Esophagus squamous epithelium (tissue), 5 donors: ENCODE results near the gene ACSS2. TPM values are rescaled to one million over a fixed set of nuclear protein-coding genes. Genes with fewer than 3 reads are reported as not detected.

Experiments used
- DNase-seq: peaks from one replicate; lab custom pipeline; 2025; lab: John Stamatoyannopoulos, UW
- H3K27ac ChIP-seq, 4 donors: fragments of 200-600 bp; sonication (generic); one replicate each; pipeline ENCODE4 v1.5.1; 2016 to 2019; ENCODE audit warnings: mild to moderate bottlenecking in 1 of 4
- H3K27me3 ChIP-seq, 4 donors: fragments of 200-600 bp; sonication (generic); 1 replicate in 3 of 4; 2 replicates in 1 of 4; pipeline versions ENCODE4 v1.5.1 to v1.6.0; 2017 to 2021; ENCODE audit warnings: antibody characterized with exemption in 1 of 4
- H3K36me3 ChIP-seq, 3 donors: fragments of 200-600 bp; sonication (generic); one replicate each; pipeline ENCODE4 v1.5.1; 2016 to 2019
- H3K4me1 ChIP-seq, 3 donors: fragments of 200-600 bp; sonication (generic); one replicate each; pipeline ENCODE4 v1.5.1; 2017 to 2019
- H3K4me3 ChIP-seq, 4 donors: fragments of 200-600 bp; sonication (generic); 1 replicate in 3 of 4; 2 replicates in 1 of 4; pipeline ENCODE4 v1.5.1; 2016 to 2019; ENCODE audit warnings: mild to moderate bottlenecking in 2 of 4, moderate library complexity in 1 of 4
- H3K9me3 ChIP-seq, 3 donors: fragments of 200-600 bp; sonication (generic); one replicate each; pipeline ENCODE4 v1.5.1; 2016 to 2019
- CTCF ChIP-seq, 6 experiments: fragments of 450-650 bp in 4 of 6; fragments of 200-600 bp in 2 of 6; sonication (generic) in 2 of 6; IDR thresholded peaks; one replicate each; pipeline ENCODE4 v1.5.1; 2016 to 2019; ENCODE audit warnings: antibody characterized with exemption in 6 of 6, mild to moderate bottlenecking in 4 of 6, moderate library complexity in 4 of 6
- POLR2A ChIP-seq, 4 donors: fragments of 450-650 bp; IDR thresholded peaks; one replicate each; pipeline ENCODE4 v1.6.1; 2017; ENCODE audit warnings: antibody characterized with exemption in 4 of 4, mild to moderate bottlenecking in 4 of 4, moderate library complexity in 3 of 4
- WGBS, 2 donors: methylation state at CpG; one replicate each; pipeline ENCODE4 v1.1.5; 2018; 5-methylcytosine and 5-hydroxymethylcytosine counted together
- intact Hi-C: fragments of 100-400 bp; cut with DNase I; formaldehyde crosslinking; loops from one replicate; pipeline ENCODE4 v1.15.0; 2022
- total RNA-seq, 4 donors: library from RNA; depleted of rRNA; stranded (reverse); fragments of >200 nt; gene quantifications; one replicate each; pipeline ENCODE4 v1.1.0, GENCODE V29; 2016
- donor health status: DM: yes; HTN: yes; CAD: no.

The ACSS2 gene
- total RNA-seq, 4 donors from 2014 or later: 29.5 to 69.1 (median 43.6) TPM

- Histone ChIP-seq H3K4me1 (no peaks in the 10 kb centered on the region), H3K9me3 (no peaks in the 10 kb centered on the region), H3K27me3 (no peaks in the 10 kb centered on the region), H3K27ac (no peak overlapping the region), H3K4me3 (no peak overlapping the region), H3K36me3 (no peaks in the 10 kb centered on the region)
- DNase-seq: no peak
- 63% methylated on average over 4 of the region's 4 CpGs for WGBS, 2 donors
- intact Hi-C loops: no loop called here
- TF ChIP-seq POLR2A (IDR thresholded peaks at IDR 0.05) (no peak), CTCF (IDR thresholded peaks at IDR 0.05) (no peak)
Observed at GRCh38 chr20:34974246-34974645, 97.8 kb downstream of the ACSS2 start.

GRCh38 chr20:34976286-34976685 lies 99.9 kb downstream of the ACSS2 start:
- Histone ChIP-seq H3K27ac (no peak overlapping the region), H3K36me3 (no peaks in the 10 kb centered on the region), H3K9me3 (no peaks in the 10 kb centered on the region), H3K27me3 (peaks cover 0 to 8% (median 0%) of the 10 kb centered on the region in 4 donors), H3K4me3 (no peak overlapping the region), H3K4me1 (no peaks in the 10 kb centered on the region)
- no peak for DNase-seq
- TF ChIP-seq POLR2A (IDR thresholded peaks at IDR 0.05) (no peak), CTCF (IDR thresholded peaks at IDR 0.05) (no peak)
- intact Hi-C loops: no loop called here
- WGBS, 2 donors: 83 to 94% methylated on average over 5 to 9 of the region's 12 CpGs

Other genes starting within 250 kb of the ACSS2 start
- 10 to 100 TPM; 14.8 to 27.1 (median 17.6) TPM for gene PIGU, start 199.5 kb upstream of the ACSS2 start, total RNA-seq
- gene TP53INP2, start 172.3 kb upstream of the ACSS2 start, total RNA-seq: 10 to 100 TPM; 11.8 to 40.8 (median 36.2) TPM
- 10 to 100 TPM; 11.6 to 21.8 (median 18.1) TPM for gene NCOA6, start 51.0 kb upstream of the ACSS2 start, total RNA-seq
- 1 to 10 TPM; 1.8 to 8.2 (median 5.1) TPM for gene GGT7, start 3.8 kb upstream of the ACSS2 start, total RNA-seq
- gene GSS, start 79.2 kb downstream of the ACSS2 start, total RNA-seq: 10 to 100 TPM; 61.3 to 75.2 (median 64.5) TPM
- under 1 TPM in 1 of 4 donors, not detected in 3; 0.19 TPM for gene MYH7B, start 79.3 kb downstream of the ACSS2 start, total RNA-seq
- 10 to 100 TPM; 35.2 to 50.4 (median 47.2) TPM for gene TRPC4AP, start 216.2 kb downstream of the ACSS2 start, total RNA-seq